SK-N-SH (cell line): Measurements from ENCODE around the gene AADACL4. TPM values are rescaled to one million over a fixed set of nuclear protein-coding genes. Genes with fewer than 3 reads are reported as not detected.

Experiments
- CTCF ChIA-PET: fragments of 300-600, 350-600 bp; formaldehyde crosslinking; extraction: SDS; loops from one replicate; lab custom pipeline; 2021; lab: Yijun Ruan, JAX
- POLR2A ChIA-PET: fragments of 350-600 bp; sonication (Branson Sonifier 250); formaldehyde crosslinking; extraction: SDS; loops from one replicate; lab custom pipeline; 2020; ENCODE audit warnings: antibody characterized with exemption, inconsistent platforms; lab: Yijun Ruan, JAX
- DNase-seq: peaks from one replicate; pipeline ENCODE4 v3.0.0; 2012
- H2AFZ ChIP-seq: fragments of 200-600 bp; sonication (generic); 2 replicates; pipeline ENCODE4 v1.8.1; 2016; ENCODE audit warnings: antibody characterized with exemption, mild to moderate bottlenecking, low read depth
- H3F3A ChIP-seq: fragments of 200-600 bp; sonication (generic); replicated peaks from 2 replicates; pipeline ENCODE3; 2016; ENCODE audit warnings: antibody characterized with exemption, mild to moderate bottlenecking; ENCODE audit not compliant: insufficient read depth
- H3K27ac ChIP-seq, 2 experiments: fragments of 200-500 bp in 1 of 2; fragments of 200-600 bp in 1 of 2; sonication (Bioruptor generic) in 1 of 2; sonication (generic), shearing (Covaris generic) in 1 of 2; 2 replicates each; pipeline versions ENCODE4 v1.5.1 to v1.6.1; 2014 to 2016; ENCODE audit warnings: low read depth in 2 of 2, inconsistent platforms in 1 of 2, low read length in 1 of 2, mild to moderate bottlenecking in 1 of 2, mixed read lengths in 1 of 2
- H3K27me3 ChIP-seq: fragments of 200-600 bp; sonication (generic), shearing (Covaris generic); 2 replicates; pipeline ENCODE4 v1.6.1; 2016; ENCODE audit warnings: mixed run types; ENCODE audit not compliant: insufficient read depth
- H3K36me3 ChIP-seq, 2 experiments: fragments of 200-500 bp in 1 of 2; fragments of 200-600 bp in 1 of 2; sonication (Bioruptor generic) in 1 of 2; sonication (generic) in 1 of 2; replicated peaks in 1 of 2; 2 replicates each; pipeline versions ENCODE3 to v1.5.1; 2014 to 2016; ENCODE audit warnings: low read length in 1 of 2, mild to moderate bottlenecking in 1 of 2; ENCODE audit not compliant: insufficient read depth in 2 of 2, control insufficient read depth in 1 of 2
- H3K4me1 ChIP-seq, 2 experiments: fragments of 200-500 bp in 1 of 2; fragments of 200-600 bp in 1 of 2; sonication (Bioruptor generic) in 1 of 2; sonication (generic), shearing (Covaris generic) in 1 of 2; 2 replicates each; pipeline versions ENCODE4 v1.5.1 to v1.6.1; 2014 to 2016; ENCODE audit warnings: low read depth in 1 of 2, low read length in 1 of 2, mixed run types in 1 of 2; ENCODE audit not compliant: insufficient read depth in 2 of 2, control insufficient read depth in 1 of 2
- H3K4me2 ChIP-seq: fragments of 200-600 bp; sonication (generic), shearing (Covaris generic); 2 replicates; pipeline ENCODE4 v1.6.1; 2017; ENCODE audit warnings: mixed run types
- H3K4me3 ChIP-seq, 2 experiments: fragments of 200-500 bp in 1 of 2; fragments of 200-600 bp in 1 of 2; sonication (Bioruptor generic) in 1 of 2; sonication (generic), shearing (Covaris generic) in 1 of 2; 2 replicates each; pipeline versions ENCODE4 v1.5.1 to v1.8.1; 2014 to 2016; ENCODE audit warnings: low read depth in 2 of 2, inconsistent platforms in 1 of 2, low read length in 1 of 2, mild to moderate bottlenecking in 1 of 2, mixed read lengths in 1 of 2, moderate library complexity in 1 of 2
- H3K79me2 ChIP-seq: fragments of 200-600 bp; sonication (generic); 2 replicates; pipeline ENCODE4 v1.8.1; 2017; ENCODE audit warnings: mild to moderate bottlenecking; ENCODE audit not compliant: insufficient read depth
- H3K9ac ChIP-seq: fragments of 200-600 bp; sonication (generic); 2 replicates; pipeline ENCODE4 v1.6.1; 2017; ENCODE audit warnings: mixed run types
- H3K9me2 ChIP-seq: fragments of 200-600 bp; sonication (generic); 2 replicates; pipeline ENCODE4 v1.6.1; 2017; ENCODE audit warnings: mixed run types
- H3K9me3 ChIP-seq: fragments of 200-600 bp; sonication (generic); 2 replicates; pipeline ENCODE4 v1.6.1; 2017; ENCODE audit warnings: mixed run types, mild to moderate bottlenecking, moderate library complexity
- H4K20me1 ChIP-seq: fragments of 200-600 bp; sonication (generic); 2 replicates; pipeline ENCODE4 v1.6.1; 2017; ENCODE audit warnings: mild to moderate bottlenecking, mixed run types; ENCODE audit not compliant: insufficient read depth
- EP300 ChIP-seq, 2 experiments: IDR thresholded peaks; 2 replicates each; pipeline versions ENCODE4 v1.4.0 to v1.6.1; 2012; ENCODE audit warnings: borderline replicate concordance in 1 of 2, low read depth in 1 of 2, low read length in 1 of 2
- FOXJ3 ChIP-seq: sonication (generic); formaldehyde crosslinking; IDR thresholded peaks from 2 replicates; pipeline ENCODE4 v1.5.1; 2020; ENCODE audit warnings: mild to moderate bottlenecking, missing genetic modification reagents
- JUND ChIP-seq: IDR thresholded peaks from 2 replicates; pipeline ENCODE4 v1.4.0; 2012
- MXI1 ChIP-seq: IDR thresholded peaks from 2 replicates; pipeline ENCODE4 v1.6.1; 2012; ENCODE audit warnings: mild to moderate bottlenecking, low read depth, low read length, improper control_type of control experiment
- POLR2AphosphoS5 ChIP-seq: IDR thresholded peaks from 2 replicates; pipeline ENCODE4 v1.6.1; 2012; ENCODE audit warnings: low read depth, low read length
- RAD21 ChIP-seq: IDR thresholded peaks from 2 replicates; pipeline ENCODE4 v1.6.1; 2012; ENCODE audit warnings: mild to moderate bottlenecking, low read length
- RCOR1 ChIP-seq: fragments of 150-350 bp; IDR thresholded peaks from 2 replicates; pipeline ENCODE4 v1.6.1; 2017; ENCODE audit warnings: antibody characterized with exemption, low read length
- RFX5 ChIP-seq: IDR thresholded peaks from 2 replicates; pipeline ENCODE4 v1.6.1; 2012; ENCODE audit warnings: mild to moderate bottlenecking, improper control_type of control experiment, low read length
- RXRA ChIP-seq: IDR thresholded peaks from 2 replicates; pipeline ENCODE4 v1.4.0; 2012; ENCODE audit warnings: low read depth, mild to moderate bottlenecking, borderline replicate concordance
- SIN3A ChIP-seq: IDR thresholded peaks from 2 replicates; pipeline ENCODE4 v1.6.1; 2012; ENCODE audit warnings: low read depth, mild to moderate bottlenecking, low read length, moderate library complexity, borderline replicate concordance
- SMC3 ChIP-seq: IDR thresholded peaks from 2 replicates; pipeline ENCODE4 v1.6.1; 2012; ENCODE audit warnings: low read depth, low read length, improper control_type of control experiment
- TEAD4 ChIP-seq: IDR thresholded peaks from 2 replicates; pipeline ENCODE4 v1.4.0; 2012; ENCODE audit warnings: mild to moderate bottlenecking, borderline replicate concordance; ENCODE audit not compliant: insufficient read depth
- WGBS: methylation state at CpG from one replicate; pipeline ENCODE4 v1.1.6; 2017; ENCODE audit warnings: low lambda C conversion rate; 5-methylcytosine and 5-hydroxymethylcytosine counted together
- polyA plus RNA-seq, 3 experiments: library from polyadenylated mRNA; depleted of rRNA; stranded (reverse); fragments of >200 nt; gene quantifications; 2 replicates each; pipeline ENCODE4 v1.2.3, GENCODE V29; 2012
- TF ChIP-seq, protein P1 (sequence below): IDR thresholded peaks from 2 replicates; pipeline ENCODE4 v1.4.0; 2012; ENCODE audit warnings: low read depth, borderline replicate concordance
- TF ChIP-seq, protein P2 (sequence below): IDR thresholded peaks from 2 replicates; pipeline ENCODE4 v1.4.0; 2012; ENCODE audit warnings: low read depth, borderline replicate concordance
- TF ChIP-seq, protein P3 (sequence below): fragments of 150-350 bp; IDR thresholded peaks from 2 replicates; pipeline ENCODE4 v1.6.1; 2016; ENCODE audit warnings: mild to moderate bottlenecking, low read depth, low read length
- TF ChIP-seq, protein P4 (sequence below): IDR thresholded peaks from 2 replicates; pipeline ENCODE4; 2012

Gene AADACL4
- polyA plus RNA-seq, 1 of the 3 experiments (the other 2 are of a cell fraction), result 0.59 TPM

DNA sequence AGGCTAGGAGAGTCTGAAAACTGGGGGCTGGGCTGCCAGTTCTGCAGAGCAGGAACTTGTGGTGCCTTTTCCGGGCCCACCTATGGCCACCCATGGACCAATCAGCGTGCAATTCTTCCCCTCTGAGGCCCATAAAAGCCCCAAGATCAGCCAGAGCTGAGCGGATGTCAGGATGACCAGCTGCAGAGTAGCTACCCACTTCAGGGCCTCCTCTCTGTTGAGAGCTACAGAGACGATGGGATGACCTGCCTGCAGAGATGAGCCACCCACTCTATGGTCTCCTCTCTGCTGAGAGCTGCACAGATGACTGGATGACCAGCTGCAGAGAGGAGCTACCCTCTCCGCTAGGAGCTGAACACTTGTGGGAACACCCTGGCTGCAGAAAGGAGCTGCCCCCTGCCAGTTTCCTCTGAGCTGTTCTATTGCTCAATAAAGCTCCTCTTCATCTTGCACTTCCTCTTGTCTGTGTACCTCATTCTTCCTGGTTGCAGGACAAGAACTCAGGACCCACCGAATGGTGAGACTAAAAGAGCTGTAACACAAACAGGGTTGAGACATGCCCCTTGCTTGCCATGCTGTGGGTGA is 12.8 kb upstream of the AADACL4 start:
- Histone ChIP-seq H3F3A (no peaks in the 10 kb centered on the region), H3K9me3 (no peaks in the 10 kb centered on the region), H3K4me1 (no peaks in the 10 kb centered on the region; a peak in 1 of 4 replicates), H4K20me1 (no peaks in the 10 kb centered on the region), H3K36me3 (no peaks in the 10 kb centered on the region), H2AFZ (no peak overlapping the region), H3K27me3 (no peaks in the 10 kb centered on the region), H3K9ac (no peak overlapping the region), H3K4me3 (no peak overlapping the region), H3K79me2 (no peaks in the 10 kb centered on the region), H3K4me2 (no peak overlapping the region), H3K27ac (no peak overlapping the region), H3K9me2 (no peaks in the 10 kb centered on the region)
- no peak for TF ChIP-seq EP300 (IDR thresholded peaks at IDR 0.05; ENCODE audit: borderline replicate concordance in 1 of 2, low read depth in 1 of 2, low read length in 1 of 2)
- no peak for TF ChIP-seq SMC3
- TF ChIP-seq TEAD4, result no peak
- no peak for TF ChIP-seq RXRA
- TF ChIP-seq, protein P1, sequence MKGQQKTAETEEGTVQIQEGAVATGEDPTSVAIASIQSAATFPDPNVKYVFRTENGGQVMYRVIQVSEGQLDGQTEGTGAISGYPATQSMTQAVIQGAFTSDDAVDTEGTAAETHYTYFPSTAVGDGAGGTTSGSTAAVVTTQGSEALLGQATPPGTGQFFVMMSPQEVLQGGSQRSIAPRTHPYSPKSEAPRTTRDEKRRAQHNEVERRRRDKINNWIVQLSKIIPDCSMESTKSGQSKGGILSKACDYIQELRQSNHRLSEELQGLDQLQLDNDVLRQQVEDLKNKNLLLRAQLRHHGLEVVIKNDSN, result no peak
- no peak for TF ChIP-seq RCOR1
- TF ChIP-seq, protein P2, sequence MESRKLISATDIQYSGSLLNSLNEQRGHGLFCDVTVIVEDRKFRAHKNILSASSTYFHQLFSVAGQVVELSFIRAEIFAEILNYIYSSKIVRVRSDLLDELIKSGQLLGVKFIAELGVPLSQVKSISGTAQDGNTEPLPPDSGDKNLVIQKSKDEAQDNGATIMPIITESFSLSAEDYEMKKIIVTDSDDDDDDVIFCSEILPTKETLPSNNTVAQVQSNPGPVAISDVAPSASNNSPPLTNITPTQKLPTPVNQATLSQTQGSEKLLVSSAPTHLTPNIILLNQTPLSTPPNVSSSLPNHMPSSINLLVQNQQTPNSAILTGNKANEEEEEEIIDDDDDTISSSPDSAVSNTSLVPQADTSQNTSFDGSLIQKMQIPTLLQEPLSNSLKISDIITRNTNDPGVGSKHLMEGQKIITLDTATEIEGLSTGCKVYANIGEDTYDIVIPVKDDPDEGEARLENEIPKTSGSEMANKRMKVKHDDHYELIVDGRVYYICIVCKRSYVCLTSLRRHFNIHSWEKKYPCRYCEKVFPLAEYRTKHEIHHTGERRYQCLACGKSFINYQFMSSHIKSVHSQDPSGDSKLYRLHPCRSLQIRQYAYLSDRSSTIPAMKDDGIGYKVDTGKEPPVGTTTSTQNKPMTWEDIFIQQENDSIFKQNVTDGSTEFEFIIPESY, result no peak
- TF ChIP-seq, protein P3, sequence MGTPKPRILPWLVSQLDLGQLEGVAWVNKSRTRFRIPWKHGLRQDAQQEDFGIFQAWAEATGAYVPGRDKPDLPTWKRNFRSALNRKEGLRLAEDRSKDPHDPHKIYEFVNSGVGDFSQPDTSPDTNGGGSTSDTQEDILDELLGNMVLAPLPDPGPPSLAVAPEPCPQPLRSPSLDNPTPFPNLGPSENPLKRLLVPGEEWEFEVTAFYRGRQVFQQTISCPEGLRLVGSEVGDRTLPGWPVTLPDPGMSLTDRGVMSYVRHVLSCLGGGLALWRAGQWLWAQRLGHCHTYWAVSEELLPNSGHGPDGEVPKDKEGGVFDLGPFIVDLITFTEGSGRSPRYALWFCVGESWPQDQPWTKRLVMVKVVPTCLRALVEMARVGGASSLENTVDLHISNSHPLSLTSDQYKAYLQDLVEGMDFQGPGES, result no peak
- no peak for TF ChIP-seq RAD21
- no peak for TF ChIP-seq RFX5
- TF ChIP-seq MXI1, result no peak
- TF ChIP-seq POLR2AphosphoS5, result no peak
- TF ChIP-seq SIN3A, result no peak
- no peak for TF ChIP-seq FOXJ3 (CRISPR knock-in tag)
- TF ChIP-seq, protein P4, sequence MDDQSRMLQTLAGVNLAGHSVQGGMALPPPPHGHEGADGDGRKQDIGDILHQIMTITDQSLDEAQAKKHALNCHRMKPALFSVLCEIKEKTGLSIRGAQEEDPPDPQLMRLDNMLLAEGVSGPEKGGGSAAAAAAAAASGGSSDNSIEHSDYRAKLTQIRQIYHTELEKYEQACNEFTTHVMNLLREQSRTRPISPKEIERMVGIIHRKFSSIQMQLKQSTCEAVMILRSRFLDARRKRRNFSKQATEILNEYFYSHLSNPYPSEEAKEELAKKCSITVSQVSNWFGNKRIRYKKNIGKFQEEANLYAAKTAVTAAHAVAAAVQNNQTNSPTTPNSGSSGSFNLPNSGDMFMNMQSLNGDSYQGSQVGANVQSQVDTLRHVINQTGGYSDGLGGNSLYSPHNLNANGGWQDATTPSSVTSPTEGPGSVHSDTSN, result no peak
- no peak for TF ChIP-seq JUND
- 50% methylated on average over 1 of the region's 6 CpGs for whole genome bisulfite sequencing
- CTCF ChIA-PET, result interaction anchor here (1.7 kb wide), 1 partner anchor 28 kb away, joined by 6 read pairs; no protein-coding TSS in a partner anchor
- no peak for DNase-seq
- POLR2A ChIA-PET, result no interaction called here
